Ishikawa (cell line): ENCODE measurements around the gene IDI2.

Experiments
- CEBPB ChIP-seq: IDR thresholded peaks from 2 replicates; pipeline ENCODE4 v1.6.1; 2012
- EP300 ChIP-seq: IDR thresholded peaks from 2 replicates; pipeline ENCODE4 v1.6.1; 2012; ENCODE audit warnings: borderline replicate concordance
- FOXM1 ChIP-seq: IDR thresholded peaks from 2 replicates; pipeline ENCODE4 v1.6.1; 2012; ENCODE audit warnings: low read depth, borderline replicate concordance
- RAD21 ChIP-seq: IDR thresholded peaks from 2 replicates; pipeline ENCODE4 v1.6.1; 2012; ENCODE audit warnings: low read depth
- REST ChIP-seq: IDR thresholded peaks from 2 replicates; pipeline ENCODE4 v1.6.1; 2012; ENCODE audit warnings: low read depth, mild to moderate bottlenecking
- TAF1 ChIP-seq: IDR thresholded peaks from 2 replicates; pipeline ENCODE4 v1.6.1; 2012; ENCODE audit warnings: low read depth, mild to moderate bottlenecking
- TCF12 ChIP-seq: IDR thresholded peaks from 2 replicates; pipeline ENCODE4 v1.6.1; 2012; ENCODE audit warnings: low read depth
- TEAD4 ChIP-seq: IDR thresholded peaks from 2 replicates; pipeline ENCODE4 v1.6.1; 2012
- YY1 ChIP-seq: IDR thresholded peaks from 2 replicates; pipeline ENCODE4 v1.6.1; 2012; ENCODE audit warnings: low read depth
- ZBTB7A ChIP-seq: IDR thresholded peaks from 2 replicates; pipeline ENCODE4 v1.6.1; 2012; ENCODE audit warnings: low read depth
- TF ChIP-seq, protein P1 (sequence below): IDR thresholded peaks from 2 replicates; pipeline ENCODE4 v1.6.1; 2012

- TF ChIP-seq TAF1: no peak
- no peak for TF ChIP-seq YY1
- TF ChIP-seq, protein P1, sequence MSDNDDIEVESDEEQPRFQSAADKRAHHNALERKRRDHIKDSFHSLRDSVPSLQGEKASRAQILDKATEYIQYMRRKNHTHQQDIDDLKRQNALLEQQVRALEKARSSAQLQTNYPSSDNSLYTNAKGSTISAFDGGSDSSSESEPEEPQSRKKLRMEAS: no peak
- no peak for TF ChIP-seq EP300
- no peak for TF ChIP-seq TCF12
- no peak for TF ChIP-seq RAD21
- TF ChIP-seq CEBPB: no peak
- no peak for TF ChIP-seq TEAD4
- no peak for TF ChIP-seq FOXM1
- no peak for TF ChIP-seq REST
- TF ChIP-seq ZBTB7A: no peak
Observed at GRCh38 chr10:1003884-1004670, 21.6 kb downstream of the IDI2 start.
